ENCODE data around the gene SEC14L6.

SEC14L6 gene

GRCh38 chr22:30503551-30503950, 43.0 kb downstream of the SEC14L6 start:
- no peak for TF ChIP-seq POLR2AphosphoS5 (IDR thresholded peaks at IDR 0.05; ENCODE audit: borderline replicate concordance, low read depth, low read length)
- no peak for TF ChIP-seq EZH2 (IDR thresholded peaks at IDR 0.05)
- TF ChIP-seq FOXP2 (optimal IDR thresholded peaks at IDR 0.05; ENCODE audit: control extremely low read depth, extremely low read length, insufficient read depth): no peak
- no peak overlapping the region for H3K27ac ChIP-seq
- H3K36me3 ChIP-seq (ENCODE audit: insufficient read depth, low read length): no peaks in the 10 kb centered on the region

GRCh38 chr22:30502911-30503310, 43.6 kb downstream of the SEC14L6 start:
- no peak for DNase-seq (ENCODE audit: low read depth, low spot score)
- Histone ChIP-seq H3K9me3 (ENCODE audit: low read depth, low read length) (no peaks in the 10 kb centered on the region), H3K4me3 (no peak overlapping the region), H3K27ac (no peak overlapping the region), H3K9ac (ENCODE audit: insufficient read length) (no peak overlapping the region), H3K36me3 (ENCODE audit: insufficient read depth, low read length) (no peaks in the 10 kb centered on the region)
- no peak for TF ChIP-seq POLR2AphosphoS5 (IDR thresholded peaks at IDR 0.05; ENCODE audit: borderline replicate concordance, low read depth, low read length)
- TF ChIP-seq FOXP2 (optimal IDR thresholded peaks at IDR 0.05; ENCODE audit: control extremely low read depth, extremely low read length, insufficient read depth): no peak
- TF ChIP-seq EZH2 (IDR thresholded peaks at IDR 0.05): no peak

More at GRCh38 chr22:30503551-30503950, 43.0 kb downstream of the SEC14L6 start:
- Histone ChIP-seq H3K4me3 (no peak overlapping the region), H3K9ac (ENCODE audit: insufficient read length) (no peak overlapping the region), H3K9me3 (ENCODE audit: low read depth, low read length) (no peaks in the 10 kb centered on the region)
- DNase-seq (ENCODE audit: low read depth, low spot score): no peak

GRCh38 chr22:30502153-30502552, 44.4 kb downstream of the SEC14L6 start:
- H3K9me3 ChIP-seq (ENCODE audit: low read depth, low read length): no peaks in the 10 kb centered on the region
- H3K27ac ChIP-seq: no peak overlapping the region
- TF ChIP-seq POLR2AphosphoS5 (IDR thresholded peaks at IDR 0.05; ENCODE audit: borderline replicate concordance, low read depth, low read length): no peak
- TF ChIP-seq EZH2 (IDR thresholded peaks at IDR 0.05): no peak
- no peak for TF ChIP-seq FOXP2 (optimal IDR thresholded peaks at IDR 0.05; ENCODE audit: control extremely low read depth, extremely low read length, insufficient read depth)
- no peaks in the 10 kb centered on the region for H3K36me3 ChIP-seq (ENCODE audit: insufficient read depth, low read length)
- H3K4me3 ChIP-seq: no peak overlapping the region
- no peak for DNase-seq (ENCODE audit: low read depth, low spot score)
- no peak overlapping the region for H3K9ac ChIP-seq (ENCODE audit: insufficient read length)

- H3K9me3 ChIP-seq (ENCODE audit: low read depth, low read length): no peaks in the 10 kb centered on the region
Observed at GRCh38 chr22:30500628-30501027, 45.9 kb downstream of the SEC14L6 start.

GRCh38 chr22:30497466-30498150, 48.9 kb downstream of the SEC14L6 start:
- H3K36me3 ChIP-seq (ENCODE audit: insufficient read depth, low read length): no peaks in the 10 kb centered on the region
- no peak overlapping the region for H3K4me3 ChIP-seq
- H3K9me3 ChIP-seq (ENCODE audit: low read depth, low read length): no peaks in the 10 kb centered on the region
- DNase-seq (ENCODE audit: low read depth, low spot score): no peak
- H3K9ac ChIP-seq (ENCODE audit: insufficient read length): no peak overlapping the region
- H3K27ac ChIP-seq: no peak overlapping the region
- no peak for TF ChIP-seq POLR2AphosphoS5 (IDR thresholded peaks at IDR 0.05; ENCODE audit: borderline replicate concordance, low read depth, low read length)
- no peak for TF ChIP-seq FOXP2 (optimal IDR thresholded peaks at IDR 0.05; ENCODE audit: control extremely low read depth, extremely low read length, insufficient read depth)
- no peak for TF ChIP-seq EZH2 (IDR thresholded peaks at IDR 0.05)

More at GRCh38 chr22:30500628-30501027, 45.9 kb downstream of the SEC14L6 start:
- TF ChIP-seq EZH2 (IDR thresholded peaks at IDR 0.05) (no peak), POLR2AphosphoS5 (IDR thresholded peaks at IDR 0.05; ENCODE audit: borderline replicate concordance, low read depth, low read length) (no peak), FOXP2 (optimal IDR thresholded peaks at IDR 0.05; ENCODE audit: control extremely low read depth, extremely low read length, insufficient read depth) (no peak)
- H3K27ac ChIP-seq: no peak overlapping the region
- no peak overlapping the region for H3K9ac ChIP-seq (ENCODE audit: insufficient read length)
- no peaks in the 10 kb centered on the region for H3K36me3 ChIP-seq (ENCODE audit: insufficient read depth, low read length)
- no peak overlapping the region for H3K4me3 ChIP-seq
- no peak for DNase-seq (ENCODE audit: low read depth, low spot score)

- H3K4me3 ChIP-seq: no peak overlapping the region
- no peak for TF ChIP-seq EZH2 (IDR thresholded peaks at IDR 0.05)
- TF ChIP-seq POLR2AphosphoS5 (IDR thresholded peaks at IDR 0.05; ENCODE audit: borderline replicate concordance, low read depth, low read length): no peak
- no peak for TF ChIP-seq FOXP2 (optimal IDR thresholded peaks at IDR 0.05; ENCODE audit: control extremely low read depth, extremely low read length, insufficient read depth)
- H3K9me3 ChIP-seq (ENCODE audit: low read depth, low read length): no peaks in the 10 kb centered on the region
- H3K9ac ChIP-seq (ENCODE audit: insufficient read length): no peak overlapping the region
- no peaks in the 10 kb centered on the region for H3K36me3 ChIP-seq (ENCODE audit: insufficient read depth, low read length)
- no peak overlapping the region for H3K27ac ChIP-seq
- DNase-seq (ENCODE audit: low read depth, low spot score): no peak
Observed at GRCh38 chr22:30495041-30495784, 51.3 kb downstream of the SEC14L6 start.

- DNase-seq (ENCODE audit: low read depth, low spot score): no peak
- TF ChIP-seq EZH2 (IDR thresholded peaks at IDR 0.05): no peak
- no peak for TF ChIP-seq POLR2AphosphoS5 (IDR thresholded peaks at IDR 0.05; ENCODE audit: borderline replicate concordance, low read depth, low read length)
- no peak for TF ChIP-seq FOXP2 (optimal IDR thresholded peaks at IDR 0.05; ENCODE audit: control extremely low read depth, extremely low read length, insufficient read depth)
- H3K9me3 ChIP-seq (ENCODE audit: low read depth, low read length): no peaks in the 10 kb centered on the region
- no peaks in the 10 kb centered on the region for H3K36me3 ChIP-seq (ENCODE audit: insufficient read depth, low read length)
- H3K27ac ChIP-seq: no peak overlapping the region
- H3K4me3 ChIP-seq: no peak overlapping the region
- no peak overlapping the region for H3K9ac ChIP-seq (ENCODE audit: insufficient read length)
Observed at GRCh38 chr22:30492144-30492543, 54.4 kb downstream of the SEC14L6 start.

GRCh38 chr22:30491381-30491780, 55.2 kb downstream of the SEC14L6 start:
- no peaks in the 10 kb centered on the region for H3K9me3 ChIP-seq (ENCODE audit: low read depth, low read length)
- no peak overlapping the region for H3K4me3 ChIP-seq
- no peak overlapping the region for H3K9ac ChIP-seq (ENCODE audit: insufficient read length)
- DNase-seq (ENCODE audit: low read depth, low spot score): no peak
- TF ChIP-seq EZH2 (IDR thresholded peaks at IDR 0.05): no peak
- TF ChIP-seq POLR2AphosphoS5 (IDR thresholded peaks at IDR 0.05; ENCODE audit: borderline replicate concordance, low read depth, low read length): no peak
- no peak for TF ChIP-seq FOXP2 (optimal IDR thresholded peaks at IDR 0.05; ENCODE audit: control extremely low read depth, extremely low read length, insufficient read depth)
- no peak overlapping the region for H3K27ac ChIP-seq
- H3K36me3 ChIP-seq (ENCODE audit: insufficient read depth, low read length): no peaks in the 10 kb centered on the region
